ENCODE results near the gene GPR137.

Gene GPR137

GRCh38 chr11:64249563-64250414, 35.9 kb upstream of the GPR137 start:
- DNase-seq = no peak

DNA sequence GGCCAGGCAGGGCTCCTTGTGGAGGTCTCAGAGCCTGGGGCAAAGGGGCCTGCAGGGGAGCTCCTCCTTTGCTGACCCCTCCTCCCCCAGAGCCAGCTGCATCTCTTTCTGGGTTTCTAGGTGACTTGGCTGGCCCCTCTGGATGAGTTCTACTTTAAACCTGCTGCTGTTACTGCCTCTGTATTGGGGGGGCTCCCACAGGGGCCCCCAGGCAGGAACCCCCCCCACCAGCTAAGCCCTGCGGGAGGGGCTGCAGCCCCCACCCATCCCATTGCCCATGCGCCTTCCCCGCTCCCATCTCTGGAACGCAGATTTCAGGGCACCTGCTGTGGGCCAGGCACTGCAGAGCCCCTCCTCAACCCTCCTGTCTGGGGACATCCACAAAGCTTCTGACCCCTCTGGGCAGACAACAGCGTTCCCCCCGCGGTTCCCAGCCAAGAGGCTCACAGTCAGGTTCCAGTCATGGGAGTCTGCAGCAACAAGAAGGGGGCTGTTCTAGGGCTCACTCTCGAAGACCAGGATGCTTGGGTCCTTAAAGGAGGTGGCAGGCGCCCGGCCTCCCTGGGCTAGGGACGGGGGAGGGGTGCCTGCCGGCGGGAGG, 35.1 kb upstream of the GPR137 start:
- DNase-seq = no peak

DNA sequence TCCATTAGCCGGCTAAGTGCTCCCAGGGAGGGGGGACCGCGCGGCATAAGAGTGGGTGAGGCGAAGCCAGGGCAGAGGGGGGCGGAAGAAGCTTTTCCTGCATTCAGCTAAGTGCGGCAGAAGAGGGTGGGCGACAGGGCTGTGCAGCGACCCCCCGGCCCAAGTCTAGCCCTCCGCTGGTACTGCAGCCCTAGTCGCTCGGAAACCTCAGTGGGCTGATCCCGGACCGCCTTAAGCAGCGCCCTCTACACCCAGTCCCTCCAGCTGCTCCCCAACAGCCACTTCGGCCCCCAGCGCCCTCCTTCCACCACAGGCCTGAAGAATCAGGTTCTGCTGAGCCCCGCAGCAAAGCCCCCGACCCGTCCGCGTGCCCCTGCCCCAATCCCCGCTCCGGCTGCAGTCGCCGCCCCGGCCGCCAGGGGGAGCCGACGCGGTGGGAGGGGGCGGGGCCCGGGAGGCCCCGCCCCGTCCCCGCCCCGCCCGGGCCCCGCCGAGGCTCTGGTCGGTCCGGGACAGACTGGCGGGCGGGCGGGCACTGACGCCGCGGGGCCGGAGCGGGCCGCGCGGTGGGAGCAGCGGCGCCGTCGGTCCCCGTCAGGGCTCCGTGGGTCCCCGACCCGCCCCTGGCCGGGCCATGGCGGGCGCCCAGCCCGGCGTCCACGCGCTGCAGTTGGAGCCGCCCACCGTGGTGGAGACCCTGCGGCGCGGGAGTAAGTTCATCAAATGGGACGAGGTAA, 34.5 kb upstream of the GPR137 start, which contains the start of gene PLCB3:
Gene PLCB3, plus strand, starts transcription at position 515 of the 737 bp plus-strand sequence. Its CDS starts 120 bp downstream, at position 635.
- no peak for DNase-seq

GRCh38 chr11:64251753-64252002, 34.0 kb upstream of the GPR137 start:
- no peak for DNase-seq

DNA sequence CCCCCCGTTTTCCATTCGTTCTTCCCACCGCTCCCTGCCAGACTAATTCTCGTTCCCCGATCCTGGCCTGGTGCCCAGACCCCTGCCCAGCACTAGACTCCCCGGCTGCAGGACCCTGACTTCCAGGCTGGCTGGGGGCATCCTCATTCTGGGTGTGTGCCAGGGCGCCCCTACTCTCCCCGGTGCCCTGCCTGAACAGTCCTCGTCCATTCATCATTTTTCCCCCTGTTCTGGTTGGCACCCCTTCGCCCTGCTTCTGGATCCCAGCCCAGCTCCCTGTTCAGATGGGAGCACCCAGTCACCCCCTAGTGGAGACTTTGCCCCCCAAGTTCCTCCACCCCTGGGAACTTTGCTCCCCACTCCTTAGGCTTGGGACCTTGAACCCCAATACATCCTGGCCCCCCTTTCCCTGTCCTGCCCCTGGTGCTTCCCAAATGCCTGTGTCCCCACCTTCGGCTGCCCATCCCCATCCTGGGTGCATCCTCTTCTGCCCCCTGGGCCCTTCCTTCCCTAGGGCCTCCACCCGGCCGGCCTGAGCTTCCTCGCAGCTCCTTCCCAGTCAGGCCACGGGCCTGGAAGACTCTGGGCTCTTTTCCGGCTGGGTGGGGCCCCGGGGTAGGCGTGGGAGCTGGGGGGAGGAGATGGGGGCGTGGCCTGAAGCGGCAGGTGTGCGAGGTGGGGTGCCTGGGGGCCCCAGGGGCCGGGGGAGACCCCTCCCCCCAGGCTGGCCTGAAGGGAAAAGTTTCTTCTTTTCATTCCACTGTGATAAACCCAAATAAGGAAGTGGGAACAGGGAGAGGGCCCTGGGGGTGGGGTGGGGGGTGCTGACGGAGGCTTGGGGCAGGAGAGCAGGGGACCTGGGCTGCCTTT, 33.4 kb upstream of the GPR137 start:
- DNase-seq = no peak

- DNase-seq = no peak
These were observed 32.6 kb upstream of the GPR137 start for GRCh38 chr11:64253043-64253442.

DNA sequence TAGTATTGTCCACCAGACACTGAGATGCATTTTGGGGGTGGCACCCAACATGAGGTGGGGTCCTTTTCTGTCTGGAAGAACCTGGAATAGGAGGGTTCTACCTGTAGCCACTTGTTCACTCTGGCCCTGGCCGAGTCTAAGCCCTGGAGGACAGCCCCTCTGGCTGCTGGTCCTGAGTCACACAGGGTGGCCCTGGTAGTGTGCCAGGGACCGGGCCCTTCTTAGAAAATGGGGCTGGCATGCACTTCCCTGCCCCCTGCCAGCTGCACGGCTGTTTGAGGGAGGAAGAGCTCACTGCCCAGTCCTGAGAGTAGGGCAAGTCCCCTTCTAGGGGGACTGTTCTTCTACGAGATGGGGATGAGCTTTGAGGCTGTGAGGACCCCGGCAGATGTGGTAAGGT, 32.2 kb upstream of the GPR137 start:
- no peak for DNase-seq

DNA sequence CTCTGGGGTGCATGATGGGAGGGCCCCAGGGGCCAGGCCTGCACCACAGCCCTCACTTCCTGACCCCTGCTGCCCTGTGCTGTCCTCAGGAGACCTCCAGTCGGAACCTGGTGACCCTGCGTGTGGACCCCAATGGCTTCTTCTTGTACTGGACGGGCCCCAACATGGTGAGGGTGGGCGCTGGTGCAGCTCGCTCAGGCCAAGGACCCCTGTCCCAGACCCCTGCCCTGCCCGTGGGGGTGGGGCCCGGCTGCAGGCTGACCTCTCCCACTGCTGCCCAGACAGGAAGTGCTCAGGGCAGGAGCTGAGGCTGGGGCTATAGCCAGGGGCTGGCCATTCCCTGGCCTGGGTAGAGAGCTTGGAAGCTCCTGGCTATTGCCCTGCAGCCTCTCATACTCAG, 31.3 kb upstream of the GPR137 start:
- DNase-seq = no peak

- DNase-seq = no peak
These were observed 30.2 kb upstream of the GPR137 start for GRCh38 chr11:64255135-64256128.

- DNase-seq = no peak
These were observed 29.3 kb upstream of the GPR137 start for GRCh38 chr11:64256300-64256699.

GRCh38 chr11:64258356-64258755, 27.3 kb upstream of the GPR137 start:
- no peak for DNase-seq

DNA sequence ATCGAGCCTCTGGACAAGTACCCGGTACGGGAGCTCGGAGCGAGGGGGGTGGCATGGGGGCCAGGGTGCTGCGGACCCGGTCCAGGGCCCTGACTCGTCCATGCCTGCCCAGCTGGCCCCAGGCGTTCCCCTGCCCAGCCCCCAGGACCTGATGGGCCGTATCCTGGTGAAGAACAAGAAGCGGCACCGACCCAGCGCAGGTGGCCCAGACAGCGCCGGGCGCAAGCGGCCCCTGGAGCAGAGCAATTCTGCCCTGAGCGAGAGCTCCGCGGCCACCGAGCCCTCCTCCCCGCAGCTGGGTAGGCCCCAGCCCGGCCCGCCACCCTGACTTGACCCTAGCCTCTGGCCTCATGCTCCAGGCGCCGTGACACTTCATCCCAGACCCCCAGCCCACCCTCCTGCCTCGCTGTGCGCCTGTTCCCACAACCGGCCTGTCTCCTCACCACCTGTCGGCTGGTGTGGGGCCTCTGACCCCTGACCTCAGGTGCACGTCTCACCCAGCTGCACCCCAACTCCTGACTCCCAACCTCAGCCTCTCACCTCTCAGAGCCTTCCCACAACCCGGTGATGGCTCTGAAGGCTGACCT, 26.6 kb upstream of the GPR137 start:
- no peak for DNase-seq

DNA sequence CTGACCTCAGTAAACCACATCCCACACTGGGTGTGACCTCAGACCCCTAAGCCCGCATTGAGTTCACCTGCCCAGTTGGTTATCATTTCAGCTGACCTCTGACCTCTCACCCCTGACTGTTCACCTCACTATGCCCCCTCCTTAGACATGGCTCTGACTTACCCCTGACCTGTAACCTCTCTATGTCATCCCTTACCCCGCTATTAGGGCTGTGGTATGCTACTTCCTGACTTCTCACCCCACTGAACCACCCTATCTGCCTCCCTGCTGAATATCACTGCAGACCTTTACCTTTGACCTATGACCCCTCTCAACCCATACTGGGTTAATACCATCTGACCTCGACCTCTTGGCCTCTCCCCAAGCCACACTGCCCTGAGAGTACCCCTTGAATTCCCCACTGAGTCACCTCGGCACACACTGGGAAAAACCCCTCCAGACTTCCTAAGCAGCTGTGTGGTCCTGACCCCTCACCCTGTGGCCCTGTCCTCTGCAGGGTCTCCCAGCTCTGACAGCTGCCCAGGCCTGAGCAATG, 26.0 kb upstream of the GPR137 start:
- no peak for DNase-seq

DNA sequence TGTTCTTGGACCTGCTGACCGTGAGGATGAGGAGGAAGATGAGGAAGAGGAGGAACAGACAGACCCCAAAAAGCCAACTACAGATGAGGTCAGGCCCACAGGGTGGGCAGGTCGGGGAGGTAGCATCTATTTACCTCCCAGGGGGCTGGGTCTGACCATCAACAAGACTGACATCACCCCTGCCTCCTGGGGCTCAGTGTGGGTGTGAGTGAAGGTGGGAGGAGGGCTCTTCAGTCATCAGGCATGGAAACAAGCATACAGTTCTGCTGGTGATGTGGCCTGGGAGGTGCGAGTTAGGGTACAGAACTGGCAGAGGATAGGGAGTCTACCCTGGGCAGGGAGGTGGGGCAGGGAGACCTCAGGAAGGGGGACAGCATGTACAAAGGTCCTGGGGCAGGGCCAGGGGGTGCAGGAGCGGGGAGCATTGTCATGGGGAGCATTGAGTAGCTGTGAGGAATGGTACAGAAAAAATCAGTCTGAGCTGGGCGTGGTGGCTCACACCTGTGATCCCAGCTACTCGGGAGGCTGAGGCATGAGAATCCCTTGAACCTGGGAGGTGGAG, 25.4 kb upstream of the GPR137 start:
- DNase-seq = no peak

GRCh38 chr11:64261556-64262080, 24.0 kb upstream of the GPR137 start:
- no peak for DNase-seq

GRCh38 chr11:64262271-64263002, 23.2 kb upstream of the GPR137 start:
- DNase-seq = no peak

- no peak for DNase-seq
These were observed 22.4 kb upstream of the GPR137 start for GRCh38 chr11:64263021-64263946.

GRCh38 chr11:64263947-64264317, 21.7 kb upstream of the GPR137 start:
- DNase-seq = no peak

All from CD4-positive, alpha-beta T cell treated with Interleukin-4 for 4 hours (primary cell).